Stimulated activated CD8-positive, alpha-beta memory T cell treated with anti-CD3 and anti-CD28 coated beads, Interleukin-7, amount 100 ng/mL, for 1 hour (primary cell): ENCODE measurements around the gene RILPL1.
"Not testable (repeated sequence)": the region's sequence is repeated elsewhere in the genome, so short reads cannot be mapped to it uniquely, and the experiment has no call there.

Experiments
- DNase-seq, 2 donors: peaks; one replicate each; pipeline ENCODE4 v3.0.0-alpha.2; 2020; ENCODE audit warnings: low read depth in 2 of 2

The RILPL1 gene

GRCh38 chr12:123529686-123530085 is 3.8 kb downstream of the RILPL1 start:
- no peak for DNase-seq

- DNase-seq = no peak
These were observed 4.7 kb downstream of the RILPL1 start for GRCh38 chr12:123528858-123529257.

- no peak for DNase-seq
These were observed 6.9 kb downstream of the RILPL1 start for GRCh38 chr12:123526542-123527080.

- no peak for DNase-seq
These were observed 9.1 kb downstream of the RILPL1 start for GRCh38 chr12:123524378-123524777.

- DNase-seq = no peak
These were observed 10.0 kb downstream of the RILPL1 start for GRCh38 chr12:123523518-123523917.

- DNase-seq = no peak
These were observed 11.4 kb downstream of the RILPL1 start for GRCh38 chr12:123522164-123522563.

- DNase-seq = no peak
These were observed 12.7 kb downstream of the RILPL1 start for GRCh38 chr12:123520567-123521474.

GRCh38 chr12:123519141-123520001 is 14.1 kb downstream of the RILPL1 start:
- DNase-seq = no peak

- no peak for DNase-seq
These were observed 17.2 kb downstream of the RILPL1 start for GRCh38 chr12:123516216-123516780.

- not testable (repeated sequence) for DNase-seq
These were observed 18.8 kb downstream of the RILPL1 start for GRCh38 chr12:123514582-123515221.

- DNase-seq = no peak
These were observed 19.7 kb downstream of the RILPL1 start for GRCh38 chr12:123513805-123514204.

- DNase-seq = no peak
These were observed 20.5 kb downstream of the RILPL1 start for GRCh38 chr12:123512838-123513665.

GRCh38 chr12:123506843-123507236 is 26.7 kb downstream of the RILPL1 start:
- no peak for DNase-seq

GRCh38 chr12:123506059-123506842 is 27.3 kb downstream of the RILPL1 start:
- no peak for DNase-seq

- DNase-seq = no peak
These were observed 31.3 kb downstream of the RILPL1 start for GRCh38 chr12:123502163-123502704.

- DNase-seq = no peak
These were observed 34.2 kb downstream of the RILPL1 start for GRCh38 chr12:123499332-123499731.

- DNase-seq = no peak
These were observed 35.2 kb downstream of the RILPL1 start for GRCh38 chr12:123498126-123498825.

- no peak for DNase-seq
These were observed 36.5 kb downstream of the RILPL1 start for GRCh38 chr12:123497065-123497464.
